Subcutaneous abdominal adipose tissue (tissue), 5 donors: ENCODE results near the gene PTPN21.

Experiments
- H3K27ac ChIP-seq: one replicate; pipeline ENCODE4 v1.7.0; 2013; ENCODE audit warnings: low read depth, mild to moderate bottlenecking, inconsistent platforms, low read length, moderate library complexity
- H3K27me3 ChIP-seq, 5 donors: one replicate each; pipeline ENCODE4 v1.7.0; 2013; ENCODE audit warnings: low read length in 5 of 5, inconsistent platforms in 1 of 5; ENCODE audit not compliant: control insufficient read depth in 5 of 5, insufficient read depth in 4 of 5
- H3K36me3 ChIP-seq, 5 donors: one replicate each; pipeline ENCODE4 v1.7.0; 2013; ENCODE audit warnings: low read length in 5 of 5; ENCODE audit not compliant: control insufficient read depth in 5 of 5, insufficient read depth in 5 of 5
- H3K4me1 ChIP-seq, 5 donors: one replicate each; pipeline ENCODE4 v1.7.0; 2013; ENCODE audit warnings: low read length in 5 of 5, mild to moderate bottlenecking in 3 of 5, moderate library complexity in 1 of 5; ENCODE audit not compliant: control insufficient read depth in 5 of 5, insufficient read depth in 5 of 5
- H3K4me3 ChIP-seq, 5 donors: one replicate each; pipeline ENCODE4 v1.7.0; 2013; ENCODE audit warnings: low read length in 5 of 5, low read depth in 1 of 5
- H3K9ac ChIP-seq, 5 donors: one replicate each; pipeline ENCODE4 v1.7.0; 2013; ENCODE audit warnings: low read length in 5 of 5, mild to moderate bottlenecking in 4 of 5, moderate library complexity in 3 of 5
- H3K9me3 ChIP-seq, 5 donors: one replicate each; pipeline ENCODE4 v1.7.0; 2013; ENCODE audit warnings: low read length in 5 of 5; ENCODE audit not compliant: control insufficient read depth in 5 of 5
- donor health status: healthy.
- donor health status: healthy.
- donor health status: healthy.
- donor health status: healthy.
- donor health status: healthy.

Gene PTPN21

GRCh38 chr14:88584451-88584850 is 29.6 kb upstream of the PTPN21 start:
- Histone ChIP-seq H3K27ac (no peak overlapping the region), H3K27me3 (no peaks in the 10 kb centered on the region), H3K4me3 (no peak overlapping the region), H3K4me1 (no peaks in the 10 kb centered on the region), H3K9me3 (no peaks in the 10 kb centered on the region), H3K9ac (no peak overlapping the region), H3K36me3 (peaks cover 39 to 65% (median 52%) of the 10 kb centered on the region in 5 donors)

DNA sequence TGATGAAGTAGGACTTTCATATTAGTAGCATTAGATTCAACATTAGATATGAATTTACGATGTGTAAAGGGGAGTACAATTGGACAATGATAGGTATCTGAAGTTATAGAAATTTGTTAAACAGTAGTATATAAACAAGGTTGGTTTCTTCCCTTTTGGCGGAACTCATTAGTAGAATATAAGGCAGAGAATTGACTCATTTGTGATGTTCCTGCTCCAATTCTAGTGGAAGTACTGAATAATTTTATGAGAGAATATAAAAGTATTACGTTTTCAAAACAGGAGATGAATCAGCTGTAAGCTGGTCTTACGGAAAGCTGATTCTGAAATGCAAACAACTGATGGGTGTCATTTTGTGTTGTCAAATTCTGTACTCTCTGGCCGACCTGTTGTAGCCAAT is 21.4 kb upstream of the PTPN21 start:
- no peaks in the 10 kb centered on the region for H3K27me3 ChIP-seq

DNA sequence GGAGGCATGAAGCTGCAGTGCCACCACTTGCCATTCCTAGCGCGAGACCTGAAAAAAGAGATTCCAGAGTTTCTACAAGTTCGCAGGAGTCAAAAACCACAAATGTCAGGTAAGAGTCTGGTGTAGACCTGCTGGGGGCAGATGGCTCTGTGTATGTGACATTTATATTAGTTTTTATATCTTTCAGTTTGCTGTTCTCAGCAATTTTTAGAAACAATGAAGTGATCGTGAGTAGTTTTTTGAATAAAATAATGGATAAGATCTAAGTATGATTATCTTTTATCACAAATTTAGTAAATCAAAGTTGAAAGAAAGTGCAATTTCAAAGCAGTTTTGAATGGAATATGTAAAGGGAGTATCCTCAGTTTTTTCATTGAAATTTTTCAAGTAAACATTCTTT is 17.3 kb upstream of the PTPN21 start:
- H3K9me3 ChIP-seq = no peaks in the 10 kb centered on the region
- H3K4me1 ChIP-seq = no peaks in the 10 kb centered on the region
- H3K36me3 ChIP-seq = peaks cover 49 to 88% (median 83%) of the 10 kb centered on the region in 5 donors
- no peak overlapping the region for H3K9ac ChIP-seq
- H3K4me3 ChIP-seq = no peak overlapping the region
- H3K27me3 ChIP-seq = no peaks in the 10 kb centered on the region
- no peak overlapping the region for H3K27ac ChIP-seq

More for the DNA sequence above, 21.4 kb upstream of the PTPN21 start:
- H3K9me3 ChIP-seq = no peaks in the 10 kb centered on the region
- H3K9ac ChIP-seq = no peak overlapping the region
- no peak overlapping the region for H3K4me3 ChIP-seq
- peaks cover 47 to 94% (median 80%) of the 10 kb centered on the region in 5 donors for H3K36me3 ChIP-seq
- no peak overlapping the region for H3K27ac ChIP-seq
- H3K4me1 ChIP-seq = no peaks in the 10 kb centered on the region

GRCh38 chr14:88568196-88568595 is 13.4 kb upstream of the PTPN21 start:
- Histone ChIP-seq H3K27ac (no peak overlapping the region), H3K4me3 (no peak overlapping the region), H3K36me3 (peaks cover 32 to 49% (median 44%) of the 10 kb centered on the region in 5 donors), H3K9ac (no peak overlapping the region), H3K27me3 (no peaks in the 10 kb centered on the region), H3K9me3 (no peaks in the 10 kb centered on the region), H3K4me1 (peaks cover 2 to 14% (median 10%) of the 10 kb centered on the region in 5 donors)

DNA sequence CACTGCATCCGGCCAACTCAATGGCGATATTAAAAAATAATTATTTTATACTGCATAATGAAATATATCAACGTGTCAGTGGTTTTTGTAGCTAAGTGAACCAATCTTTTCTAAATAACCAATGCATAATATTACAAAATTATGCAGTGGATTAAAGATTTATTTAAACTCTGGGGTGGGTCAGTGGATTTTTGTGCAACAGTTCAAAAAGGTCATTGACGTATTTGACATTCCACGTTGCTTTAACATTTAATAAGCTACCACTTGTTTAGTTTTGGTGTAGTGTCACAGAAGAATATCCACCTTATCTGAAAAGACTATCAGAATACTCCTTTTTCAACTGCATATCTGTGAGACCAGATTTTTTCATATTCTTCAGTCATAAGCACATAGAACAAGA is 10.6 kb upstream of the PTPN21 start:
- Histone ChIP-seq H3K27me3 (no peaks in the 10 kb centered on the region), H3K4me1 (peaks cover 2 to 19% (median 17%) of the 10 kb centered on the region in 5 donors), H3K9ac (no peak overlapping the region), H3K4me3 (no peak overlapping the region), H3K27ac (no peak overlapping the region), H3K36me3 (peaks cover 18 to 27% (median 24%) of the 10 kb centered on the region in 5 donors), H3K9me3 (no peaks in the 10 kb centered on the region)

DNA sequence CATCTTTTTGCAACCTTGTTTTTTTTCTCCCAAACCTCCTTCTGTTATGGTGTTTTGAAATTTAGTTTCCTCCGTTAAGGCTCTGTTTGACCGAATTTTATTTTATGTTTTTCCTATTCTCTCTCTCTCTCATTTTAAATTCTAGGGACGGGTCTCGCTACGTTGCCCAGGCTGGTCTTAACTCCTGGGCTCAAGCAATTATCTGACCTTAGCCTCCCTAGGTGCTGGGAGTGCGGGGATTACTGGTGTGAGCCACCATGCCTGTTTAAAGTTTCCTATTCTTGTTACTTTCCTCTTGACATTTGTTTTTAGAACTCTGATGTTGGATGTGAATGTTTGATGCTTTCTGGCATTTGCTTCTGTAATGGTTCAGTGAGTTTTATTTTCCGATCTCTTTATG is 9.0 kb upstream of the PTPN21 start:
- Histone ChIP-seq H3K9me3 (no peaks in the 10 kb centered on the region), H3K4me1 (peaks cover 2 to 19% (median 17%) of the 10 kb centered on the region in 5 donors), H3K4me3 (peak overlapping the region; percentile 71 to 98 (median 92)), H3K36me3 (peaks cover 6 to 11% (median 10%) of the 10 kb centered on the region in 5 donors), H3K27ac (peak overlapping the region; percentile 88), H3K27me3 (no peaks in the 10 kb centered on the region), H3K9ac (peak overlapping the region; percentile 6 to 93 (median 81))

DNA sequence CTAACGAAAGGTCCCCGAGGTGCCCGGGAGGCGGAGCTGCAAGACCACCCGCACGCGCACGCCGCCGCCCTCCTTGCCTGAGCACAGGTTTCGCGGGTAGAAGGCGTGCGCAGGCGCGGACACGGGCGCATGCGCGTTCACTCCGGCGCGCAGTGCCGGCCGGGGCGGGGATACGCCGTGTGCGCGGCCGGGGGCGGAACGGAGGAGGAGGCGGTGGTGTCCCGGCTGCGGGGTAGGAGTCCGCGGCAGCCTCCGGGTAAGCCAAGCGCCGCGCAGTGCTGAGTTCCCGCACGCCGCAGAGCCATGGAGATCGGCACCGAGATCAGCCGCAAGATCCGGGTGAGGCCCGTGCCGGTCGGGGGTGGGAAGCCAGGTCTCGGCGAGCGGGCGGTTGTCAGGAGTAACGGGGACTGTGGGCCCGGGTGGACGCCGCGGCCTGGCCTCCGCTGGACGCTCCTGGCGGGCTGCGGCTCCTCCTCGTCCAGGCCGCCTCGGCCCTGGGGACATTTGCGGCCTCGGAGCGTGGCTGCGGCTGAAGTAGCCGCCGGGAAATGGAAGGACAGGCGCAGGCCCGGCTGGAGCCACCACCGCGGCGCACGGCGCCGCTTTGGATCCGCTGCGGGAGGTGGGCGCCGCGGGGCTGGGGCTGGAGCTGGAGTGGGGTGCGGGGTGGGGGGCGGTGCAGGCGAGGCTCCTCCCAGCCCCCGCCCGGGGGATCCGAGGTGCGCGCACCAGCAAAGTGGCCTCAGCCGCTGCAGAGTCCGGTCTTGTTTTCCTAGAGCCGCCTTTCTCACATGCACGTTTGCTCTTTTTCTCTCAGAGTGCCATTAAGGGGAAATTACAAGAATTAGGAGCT is 8.3 kb upstream of the PTPN21 start, which contains the start of gene ZC3H14:
TSS of gene ZC3H14 (plus strand) at position 207 of the 856 bp plus-strand sequence. CDS start at position 304, 97 bp downstream.
- peak within 1 kb of the TSS; percentile 88 for H3K27ac ChIP-seq
- peaks cover 2 to 3% (median 3%) of the 10 kb centered on the region in 5 donors for H3K36me3 ChIP-seq
- H3K9ac ChIP-seq = peak within 1 kb of the TSS; percentile 6 to 93 (median 90)
- H3K9me3 ChIP-seq = no peaks in the 10 kb centered on the region
- peak within 1 kb of the TSS; percentile 71 to 98 (median 92) for H3K4me3 ChIP-seq
- H3K27me3 ChIP-seq = no peaks in the 10 kb centered on the region
- H3K4me1 ChIP-seq = peaks cover 2 to 19% (median 17%) of the 10 kb centered on the region in 5 donors

GRCh38 chr14:88562532-88562830 is 7.7 kb upstream of the PTPN21 start:
- peak overlapping the region; percentile 66 to 98 (median 92) for H3K4me3 ChIP-seq
- no peaks in the 10 kb centered on the region for H3K36me3 ChIP-seq
- no peaks in the 10 kb centered on the region for H3K27me3 ChIP-seq
- H3K9ac ChIP-seq = peak overlapping the region in 4 of 5 donors; percentile 37 to 93 (median 86)
- no peak overlapping the region for H3K27ac ChIP-seq
- peaks cover 2 to 19% (median 17%) of the 10 kb centered on the region in 5 donors for H3K4me1 ChIP-seq
- no peaks in the 10 kb centered on the region for H3K9me3 ChIP-seq

- H3K27me3 ChIP-seq = no peaks in the 10 kb centered on the region
- no peak overlapping the region for H3K27ac ChIP-seq
- H3K4me3 ChIP-seq = no peak overlapping the region
- peaks cover 2 to 27% (median 22%) of the 10 kb centered on the region in 5 donors for H3K4me1 ChIP-seq
- H3K36me3 ChIP-seq = no peaks in the 10 kb centered on the region
- H3K9ac ChIP-seq = no peak overlapping the region
- no peaks in the 10 kb centered on the region for H3K9me3 ChIP-seq
These were observed 5.0 kb upstream of the PTPN21 start for GRCh38 chr14:88559852-88560251.

DNA sequence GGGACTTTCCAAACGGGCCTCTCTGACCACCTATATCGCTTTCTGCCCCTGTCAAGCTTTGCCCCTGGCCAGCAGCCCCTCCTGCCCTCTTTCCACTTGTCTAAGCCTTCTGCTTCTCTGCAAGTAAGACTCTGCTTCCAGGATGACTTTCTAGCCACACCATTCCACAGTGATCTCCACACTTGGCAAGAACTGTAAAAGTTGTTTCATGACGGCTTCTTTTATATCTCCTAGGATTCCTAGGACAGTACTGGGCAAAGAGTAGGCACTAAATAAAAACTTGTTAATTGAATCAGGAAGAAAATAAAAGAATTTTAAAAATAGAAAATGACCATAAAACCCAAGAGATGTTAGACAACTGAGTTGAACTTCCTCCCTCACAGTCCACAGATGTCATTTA is 1.8 kb upstream of the PTPN21 start:
- Histone ChIP-seq H3K27me3 (no peaks in the 10 kb centered on the region), H3K27ac (no peak overlapping the region), H3K4me3 (no peak overlapping the region), H3K9me3 (no peaks in the 10 kb centered on the region), H3K9ac (no peak overlapping the region), H3K4me1 (peaks cover 2 to 39% (median 31%) of the 10 kb centered on the region in 5 donors), H3K36me3 (no peaks in the 10 kb centered on the region)
